ENCODE data around the gene PIGT. TPM values are rescaled to one million over a fixed set of nuclear protein-coding genes. Genes with fewer than 3 reads are reported as not detected.

PIGT gene
- total and polyA plus RNA-seq, 10 of the 15 experiments (the other 5 are each of a cell fraction or from before 2014, with no cell fraction given) = 18.6 to 66.0 (median 35.3) TPM

DNA sequence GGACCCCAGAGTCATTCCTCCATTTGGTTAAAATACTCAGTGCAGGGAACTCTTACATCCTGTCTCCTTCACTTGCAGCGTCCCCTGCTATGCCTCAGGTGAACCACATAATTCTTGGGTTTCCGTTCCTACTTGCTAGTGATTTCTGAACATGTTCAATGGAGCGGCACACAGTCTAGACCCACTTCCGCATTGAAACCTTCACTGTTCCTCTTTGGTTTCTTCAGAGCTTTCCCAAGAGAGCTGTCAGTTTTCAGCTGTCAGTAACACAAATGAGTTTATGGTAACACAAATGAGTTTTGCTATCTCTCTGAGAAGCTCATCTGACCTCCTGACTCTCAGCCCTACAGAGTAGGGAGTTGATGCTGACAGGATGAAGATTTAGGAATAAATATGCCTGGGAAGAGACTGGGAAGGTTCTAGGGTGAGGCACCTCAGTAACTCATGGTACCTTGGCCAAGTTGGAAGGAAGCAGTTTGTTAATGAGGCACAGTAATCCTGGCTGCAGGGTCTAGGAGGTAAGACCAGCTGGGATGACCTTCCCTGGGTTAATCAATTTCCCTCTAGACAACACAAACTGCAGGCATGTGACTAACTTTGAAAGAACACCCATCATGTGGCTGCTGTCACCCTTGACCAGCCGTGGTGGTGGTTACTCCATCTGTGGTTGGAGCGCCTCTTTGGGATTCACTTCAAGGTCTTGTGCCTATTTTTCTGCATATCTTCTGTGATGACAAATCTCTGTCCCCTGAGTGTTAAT lies 47.5 kb upstream of the PIGT start (continued):
- TF ChIP-seq SMARCA5 (IDR thresholded peaks at IDR 0.05) = peak; percentile 81
- TF ChIP-seq, protein P1, sequence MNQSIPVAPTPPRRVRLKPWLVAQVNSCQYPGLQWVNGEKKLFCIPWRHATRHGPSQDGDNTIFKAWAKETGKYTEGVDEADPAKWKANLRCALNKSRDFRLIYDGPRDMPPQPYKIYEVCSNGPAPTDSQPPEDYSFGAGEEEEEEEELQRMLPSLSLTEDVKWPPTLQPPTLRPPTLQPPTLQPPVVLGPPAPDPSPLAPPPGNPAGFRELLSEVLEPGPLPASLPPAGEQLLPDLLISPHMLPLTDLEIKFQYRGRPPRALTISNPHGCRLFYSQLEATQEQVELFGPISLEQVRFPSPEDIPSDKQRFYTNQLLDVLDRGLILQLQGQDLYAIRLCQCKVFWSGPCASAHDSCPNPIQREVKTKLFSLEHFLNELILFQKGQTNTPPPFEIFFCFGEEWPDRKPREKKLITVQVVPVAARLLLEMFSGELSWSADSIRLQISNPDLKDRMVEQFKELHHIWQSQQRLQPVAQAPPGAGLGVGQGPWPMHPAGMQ (IDR thresholded peaks at IDR 0.05; ENCODE audit: borderline replicate concordance) = no peak
- TF ChIP-seq ZNF207 (IDR thresholded peaks at IDR 0.05; ENCODE audit: borderline replicate concordance) = peak; percentile 74; the same call in 1 of the 2 replicates
- peak; percentile 80 for TF ChIP-seq SMAD1 (IDR thresholded peaks at IDR 0.05; ENCODE audit: low read depth, partially characterized antibody)
- no peak for TF ChIP-seq POLR2A (IDR thresholded peaks at IDR 0.05; ENCODE audit: low read depth, low read length)
- TF ChIP-seq IRF4 (IDR thresholded peaks at IDR 0.05; ENCODE audit: low read depth, low read length) = peak; percentile 99
- no peak for TF ChIP-seq SMAD5 (IDR thresholded peaks at IDR 0.05; ENCODE audit: low read depth)
- peak; percentile 90 for TF ChIP-seq BMI1 (IDR thresholded peaks at IDR 0.05; ENCODE audit: borderline replicate concordance)
- peak; percentile 99 for TF ChIP-seq MEF2B (IDR thresholded peaks at IDR 0.05; ENCODE audit: partially characterized antibody, poor library complexity, severe bottlenecking)
- TF ChIP-seq, protein P2, sequence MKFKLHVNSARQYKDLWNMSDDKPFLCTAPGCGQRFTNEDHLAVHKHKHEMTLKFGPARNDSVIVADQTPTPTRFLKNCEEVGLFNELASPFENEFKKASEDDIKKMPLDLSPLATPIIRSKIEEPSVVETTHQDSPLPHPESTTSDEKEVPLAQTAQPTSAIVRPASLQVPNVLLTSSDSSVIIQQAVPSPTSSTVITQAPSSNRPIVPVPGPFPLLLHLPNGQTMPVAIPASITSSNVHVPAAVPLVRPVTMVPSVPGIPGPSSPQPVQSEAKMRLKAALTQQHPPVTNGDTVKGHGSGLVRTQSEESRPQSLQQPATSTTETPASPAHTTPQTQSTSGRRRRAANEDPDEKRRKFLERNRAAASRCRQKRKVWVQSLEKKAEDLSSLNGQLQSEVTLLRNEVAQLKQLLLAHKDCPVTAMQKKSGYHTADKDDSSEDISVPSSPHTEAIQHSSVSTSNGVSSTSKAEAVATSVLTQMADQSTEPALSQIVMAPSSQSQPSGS (IDR thresholded peaks at IDR 0.05; ENCODE audit: low read length) = peak; percentile 96
- no peak for TF ChIP-seq FOXK2 (IDR thresholded peaks at IDR 0.05)
- peak; percentile 91 for TF ChIP-seq CREM (IDR thresholded peaks at IDR 0.05; ENCODE audit: low read depth)
- TF ChIP-seq, protein P3, sequence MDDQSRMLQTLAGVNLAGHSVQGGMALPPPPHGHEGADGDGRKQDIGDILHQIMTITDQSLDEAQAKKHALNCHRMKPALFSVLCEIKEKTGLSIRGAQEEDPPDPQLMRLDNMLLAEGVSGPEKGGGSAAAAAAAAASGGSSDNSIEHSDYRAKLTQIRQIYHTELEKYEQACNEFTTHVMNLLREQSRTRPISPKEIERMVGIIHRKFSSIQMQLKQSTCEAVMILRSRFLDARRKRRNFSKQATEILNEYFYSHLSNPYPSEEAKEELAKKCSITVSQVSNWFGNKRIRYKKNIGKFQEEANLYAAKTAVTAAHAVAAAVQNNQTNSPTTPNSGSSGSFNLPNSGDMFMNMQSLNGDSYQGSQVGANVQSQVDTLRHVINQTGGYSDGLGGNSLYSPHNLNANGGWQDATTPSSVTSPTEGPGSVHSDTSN (IDR thresholded peaks at IDR 0.05; ENCODE audit: insufficient replicate concordance, low read depth, low read length) = peak; percentile 90
- peak; percentile 75; the same call in 1 of the 2 replicates for TF ChIP-seq STAT3 (IDR thresholded peaks at IDR 0.05; ENCODE audit: low read depth, low read length)
- TF ChIP-seq, protein P4, sequence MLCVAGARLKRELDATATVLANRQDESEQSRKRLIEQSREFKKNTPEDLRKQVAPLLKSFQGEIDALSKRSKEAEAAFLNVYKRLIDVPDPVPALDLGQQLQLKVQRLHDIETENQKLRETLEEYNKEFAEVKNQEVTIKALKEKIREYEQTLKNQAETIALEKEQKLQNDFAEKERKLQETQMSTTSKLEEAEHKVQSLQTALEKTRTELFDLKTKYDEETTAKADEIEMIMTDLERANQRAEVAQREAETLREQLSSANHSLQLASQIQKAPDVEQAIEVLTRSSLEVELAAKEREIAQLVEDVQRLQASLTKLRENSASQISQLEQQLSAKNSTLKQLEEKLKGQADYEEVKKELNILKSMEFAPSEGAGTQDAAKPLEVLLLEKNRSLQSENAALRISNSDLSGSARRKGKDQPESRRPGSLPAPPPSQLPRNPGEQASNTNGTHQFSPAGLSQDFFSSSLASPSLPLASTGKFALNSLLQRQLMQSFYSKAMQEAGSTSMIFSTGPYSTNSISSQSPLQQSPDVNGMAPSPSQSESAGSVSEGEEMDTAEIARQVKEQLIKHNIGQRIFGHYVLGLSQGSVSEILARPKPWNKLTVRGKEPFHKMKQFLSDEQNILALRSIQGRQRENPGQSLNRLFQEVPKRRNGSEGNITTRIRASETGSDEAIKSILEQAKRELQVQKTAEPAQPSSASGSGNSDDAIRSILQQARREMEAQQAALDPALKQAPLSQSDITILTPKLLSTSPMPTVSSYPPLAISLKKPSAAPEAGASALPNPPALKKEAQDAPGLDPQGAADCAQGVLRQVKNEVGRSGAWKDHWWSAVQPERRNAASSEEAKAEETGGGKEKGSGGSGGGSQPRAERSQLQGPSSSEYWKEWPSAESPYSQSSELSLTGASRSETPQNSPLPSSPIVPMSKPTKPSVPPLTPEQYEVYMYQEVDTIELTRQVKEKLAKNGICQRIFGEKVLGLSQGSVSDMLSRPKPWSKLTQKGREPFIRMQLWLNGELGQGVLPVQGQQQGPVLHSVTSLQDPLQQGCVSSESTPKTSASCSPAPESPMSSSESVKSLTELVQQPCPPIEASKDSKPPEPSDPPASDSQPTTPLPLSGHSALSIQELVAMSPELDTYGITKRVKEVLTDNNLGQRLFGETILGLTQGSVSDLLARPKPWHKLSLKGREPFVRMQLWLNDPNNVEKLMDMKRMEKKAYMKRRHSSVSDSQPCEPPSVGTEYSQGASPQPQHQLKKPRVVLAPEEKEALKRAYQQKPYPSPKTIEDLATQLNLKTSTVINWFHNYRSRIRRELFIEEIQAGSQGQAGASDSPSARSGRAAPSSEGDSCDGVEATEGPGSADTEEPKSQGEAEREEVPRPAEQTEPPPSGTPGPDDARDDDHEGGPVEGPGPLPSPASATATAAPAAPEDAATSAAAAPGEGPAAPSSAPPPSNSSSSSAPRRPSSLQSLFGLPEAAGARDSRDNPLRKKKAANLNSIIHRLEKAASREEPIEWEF (IDR thresholded peaks at IDR 0.05; ENCODE audit: insufficient replicate concordance, low read depth, low read length) = peak; percentile 46
- TF ChIP-seq CEBPB (IDR thresholded peaks at IDR 0.05; ENCODE audit: borderline replicate concordance in 1 of 2, low read depth in 2 of 2, low read length in 2 of 2) = peak in 1 of 2 experiments; percentile 97; a peak in 2 of 4 replicates
- TF ChIP-seq, protein P5, sequence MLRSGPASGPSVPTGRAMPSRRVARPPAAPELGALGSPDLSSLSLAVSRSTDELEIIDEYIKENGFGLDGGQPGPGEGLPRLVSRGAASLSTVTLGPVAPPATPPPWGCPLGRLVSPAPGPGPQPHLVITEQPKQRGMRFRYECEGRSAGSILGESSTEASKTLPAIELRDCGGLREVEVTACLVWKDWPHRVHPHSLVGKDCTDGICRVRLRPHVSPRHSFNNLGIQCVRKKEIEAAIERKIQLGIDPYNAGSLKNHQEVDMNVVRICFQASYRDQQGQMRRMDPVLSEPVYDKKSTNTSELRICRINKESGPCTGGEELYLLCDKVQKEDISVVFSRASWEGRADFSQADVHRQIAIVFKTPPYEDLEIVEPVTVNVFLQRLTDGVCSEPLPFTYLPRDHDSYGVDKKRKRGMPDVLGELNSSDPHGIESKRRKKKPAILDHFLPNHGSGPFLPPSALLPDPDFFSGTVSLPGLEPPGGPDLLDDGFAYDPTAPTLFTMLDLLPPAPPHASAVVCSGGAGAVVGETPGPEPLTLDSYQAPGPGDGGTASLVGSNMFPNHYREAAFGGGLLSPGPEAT (IDR thresholded peaks at IDR 0.05; ENCODE audit: low read depth) = peak; percentile 97
- peak; percentile 98 for TF ChIP-seq NBN (IDR thresholded peaks at IDR 0.05)
- TF ChIP-seq ZNF274 (IDR thresholded peaks at IDR 0.05; ENCODE audit: insufficient read depth, insufficient read length) = no peak
- peak; percentile 88 for TF ChIP-seq TCF3 (IDR thresholded peaks at IDR 0.05; ENCODE audit: borderline replicate concordance, insufficient read depth, low read depth, low read length)
